Stomach smooth muscle (tissue), 2 donors: ENCODE results near the gene RADX.

Experiments used
- H3K27ac ChIP-seq: one replicate; pipeline ENCODE4 v1.7.0; 2013; ENCODE audit warnings: mild to moderate bottlenecking, low read length, inconsistent platforms
- H3K27me3 ChIP-seq, 2 donors: one replicate each; pipeline ENCODE4 v1.7.0; 2013; ENCODE audit warnings: low read length in 2 of 2; ENCODE audit not compliant: insufficient read depth in 2 of 2, control insufficient read depth in 1 of 2
- H3K36me3 ChIP-seq, 2 donors: one replicate each; pipeline ENCODE4 v1.7.0; 2013; ENCODE audit warnings: low read length in 2 of 2; ENCODE audit not compliant: control insufficient read depth in 2 of 2, insufficient read depth in 2 of 2
- H3K4me1 ChIP-seq: one replicate; pipeline ENCODE4 v1.7.0; 2013; ENCODE audit warnings: low read length; ENCODE audit not compliant: control insufficient read depth, insufficient read depth
- H3K4me3 ChIP-seq, 2 donors: one replicate each; pipeline ENCODE4 v1.7.0; 2013; ENCODE audit warnings: low read length in 2 of 2
- H3K9ac ChIP-seq, 2 donors: one replicate each; pipeline ENCODE4 v1.7.0; 2013; ENCODE audit warnings: low read length in 2 of 2, mild to moderate bottlenecking in 1 of 2
- H3K9me3 ChIP-seq, 2 donors: one replicate each; pipeline ENCODE4 v1.7.0; 2013; ENCODE audit warnings: low read length in 2 of 2; ENCODE audit not compliant: control insufficient read depth in 2 of 2
- donor health status: healthy.
- donor health status: Pancreatic carcinoma.

Gene RADX

GRCh38 chrX:106680716-106681115, 68.9 kb downstream of the RADX start:
- Histone ChIP-seq H3K9me3 (no peaks in the 10 kb centered on the region), H3K36me3 (no peaks in the 10 kb centered on the region), H3K27ac (no peak overlapping the region), H3K9ac (no peak overlapping the region), H3K27me3 (peaks cover 0 to 14% of the 10 kb centered on the region in 2 donors), H3K4me3 (no peak overlapping the region), H3K4me1 (no peaks in the 10 kb centered on the region)

DNA sequence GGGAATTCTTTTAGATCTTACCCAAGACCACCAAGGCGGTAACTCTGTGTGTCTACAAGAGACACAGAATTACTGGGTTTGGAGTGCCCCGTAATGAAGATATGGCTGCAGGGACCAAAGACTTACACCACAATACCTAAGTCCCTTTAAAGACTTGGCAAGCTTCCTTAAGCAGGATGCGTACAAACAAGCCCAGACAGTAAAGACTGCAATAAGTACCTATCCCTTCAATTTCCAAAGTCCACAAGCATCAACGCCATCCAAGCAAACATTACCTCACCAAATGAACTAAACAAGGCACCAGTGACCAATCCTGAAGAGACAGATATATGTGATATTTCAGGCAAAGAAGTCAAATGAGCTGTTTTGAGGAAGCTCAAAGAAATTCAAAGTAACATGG, 72.4 kb downstream of the RADX start:
- no peaks in the 10 kb centered on the region for H3K4me1 ChIP-seq
- no peak overlapping the region for H3K9ac ChIP-seq
- no peaks in the 10 kb centered on the region for H3K36me3 ChIP-seq
- no peaks in the 10 kb centered on the region for H3K9me3 ChIP-seq
- H3K27me3 ChIP-seq: peaks cover 0 to 14% of the 10 kb centered on the region in 2 donors
- H3K27ac ChIP-seq: no peak overlapping the region
- no peak overlapping the region for H3K4me3 ChIP-seq

- Histone ChIP-seq H3K36me3 (no peaks in the 10 kb centered on the region), H3K4me1 (no peaks in the 10 kb centered on the region), H3K27me3 (peaks cover 0 to 6% of the 10 kb centered on the region in 2 donors), H3K4me3 (no peak overlapping the region), H3K9me3 (no peaks in the 10 kb centered on the region), H3K27ac (no peak overlapping the region), H3K9ac (no peak overlapping the region)
Measured at GRCh38 chrX:106692425-106693065, 80.8 kb downstream of the RADX start.

GRCh38 chrX:106696502-106696901, 84.7 kb downstream of the RADX start:
- Histone ChIP-seq H3K36me3 (no peaks in the 10 kb centered on the region), H3K4me1 (no peaks in the 10 kb centered on the region), H3K9ac (no peak overlapping the region), H3K4me3 (no peak overlapping the region), H3K27me3 (peaks cover 0 to 6% of the 10 kb centered on the region in 2 donors), H3K9me3 (no peaks in the 10 kb centered on the region), H3K27ac (no peak overlapping the region)

DNA sequence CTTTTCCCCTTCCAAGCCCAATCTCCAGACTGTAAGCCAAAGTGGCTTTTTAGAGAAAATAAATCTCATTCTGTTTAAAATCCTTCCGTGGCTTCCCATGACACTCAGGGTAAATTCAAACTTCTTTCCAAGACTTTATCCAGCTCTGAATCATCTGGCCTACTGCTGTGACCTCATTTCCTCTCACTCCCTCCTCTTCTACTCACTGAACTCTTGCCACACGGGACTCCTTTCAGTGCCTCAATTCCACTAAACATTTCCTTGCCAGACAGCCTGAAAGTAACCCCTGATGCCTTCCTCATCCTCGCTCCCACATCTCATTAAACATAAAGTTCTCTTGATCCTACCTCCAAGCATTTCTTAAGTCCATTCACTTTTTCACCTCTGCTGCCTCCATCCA, 86.9 kb downstream of the RADX start:
- Histone ChIP-seq H3K9me3 (no peaks in the 10 kb centered on the region), H3K4me1 (no peaks in the 10 kb centered on the region), H3K9ac (no peak overlapping the region), H3K27me3 (peaks cover 0 to 4% of the 10 kb centered on the region in 2 donors), H3K4me3 (no peak overlapping the region), H3K36me3 (no peaks in the 10 kb centered on the region), H3K27ac (no peak overlapping the region)

DNA sequence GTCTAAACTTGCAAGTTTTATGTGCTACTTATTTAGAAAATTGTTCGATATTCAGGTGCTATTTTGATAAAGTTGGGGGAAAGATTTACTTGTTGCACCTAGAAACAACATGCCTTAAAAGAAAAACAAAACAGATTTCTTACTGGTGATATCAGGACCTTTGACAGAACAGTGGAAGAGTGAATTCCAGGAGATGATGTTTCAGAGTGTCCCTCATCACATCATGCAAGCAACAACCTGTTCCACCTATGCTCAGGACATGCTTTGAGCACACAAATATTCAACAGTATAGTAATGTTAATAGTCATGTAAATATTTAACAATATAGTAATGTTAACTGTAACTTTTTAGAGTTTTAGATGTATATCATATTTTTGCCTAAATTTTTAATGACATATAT, 90.9 kb downstream of the RADX start:
- H3K9ac ChIP-seq: no peak overlapping the region
- H3K9me3 ChIP-seq: no peaks in the 10 kb centered on the region
- H3K36me3 ChIP-seq: no peaks in the 10 kb centered on the region
- H3K4me1 ChIP-seq: no peaks in the 10 kb centered on the region
- H3K4me3 ChIP-seq: no peak overlapping the region
- H3K27ac ChIP-seq: no peak overlapping the region
- H3K27me3 ChIP-seq: no peaks in the 10 kb centered on the region

GRCh38 chrX:106706466-106706865, 94.7 kb downstream of the RADX start:
- no peaks in the 10 kb centered on the region for H3K36me3 ChIP-seq
- H3K4me3 ChIP-seq: no peak overlapping the region
- H3K9me3 ChIP-seq: no peaks in the 10 kb centered on the region
- no peak overlapping the region for H3K9ac ChIP-seq
- H3K4me1 ChIP-seq: no peaks in the 10 kb centered on the region
- no peaks in the 10 kb centered on the region for H3K27me3 ChIP-seq
- H3K27ac ChIP-seq: no peak overlapping the region

DNA sequence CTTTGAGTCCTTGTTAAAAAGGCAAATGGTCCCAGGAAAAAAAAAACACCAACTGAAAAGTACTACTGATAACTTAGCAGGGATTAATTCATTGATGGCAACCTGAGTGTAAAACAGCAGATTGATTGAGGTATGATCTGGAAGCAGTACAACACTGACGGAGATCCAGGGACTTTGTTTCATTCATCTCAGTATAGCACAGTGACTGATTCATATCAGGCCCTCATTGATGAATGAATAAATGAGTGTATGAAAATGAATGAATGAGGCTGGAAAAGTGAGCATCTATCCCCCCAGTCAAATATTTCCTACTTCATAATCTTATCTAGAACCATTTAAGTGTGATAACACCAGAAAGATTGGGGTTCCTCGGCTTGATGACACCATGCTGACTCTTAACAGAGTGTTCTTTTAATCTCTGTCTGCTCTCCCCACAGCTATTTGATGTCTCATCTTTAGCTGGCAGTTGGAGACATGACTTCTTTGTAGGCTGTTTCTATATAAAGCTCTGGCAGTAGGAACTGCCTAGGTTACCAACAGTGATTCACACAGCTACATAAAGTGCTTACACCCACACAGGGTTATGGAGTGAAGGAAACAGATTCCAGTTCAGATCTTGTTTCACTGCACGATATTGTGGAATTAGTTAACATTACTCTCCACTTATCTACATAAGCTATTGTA, 96.1 kb downstream of the RADX start:
- Histone ChIP-seq H3K27ac (no peak overlapping the region), H3K4me3 (no peak overlapping the region), H3K27me3 (no peaks in the 10 kb centered on the region), H3K9me3 (no peaks in the 10 kb centered on the region), H3K36me3 (no peaks in the 10 kb centered on the region), H3K9ac (no peak overlapping the region), H3K4me1 (no peaks in the 10 kb centered on the region)

DNA sequence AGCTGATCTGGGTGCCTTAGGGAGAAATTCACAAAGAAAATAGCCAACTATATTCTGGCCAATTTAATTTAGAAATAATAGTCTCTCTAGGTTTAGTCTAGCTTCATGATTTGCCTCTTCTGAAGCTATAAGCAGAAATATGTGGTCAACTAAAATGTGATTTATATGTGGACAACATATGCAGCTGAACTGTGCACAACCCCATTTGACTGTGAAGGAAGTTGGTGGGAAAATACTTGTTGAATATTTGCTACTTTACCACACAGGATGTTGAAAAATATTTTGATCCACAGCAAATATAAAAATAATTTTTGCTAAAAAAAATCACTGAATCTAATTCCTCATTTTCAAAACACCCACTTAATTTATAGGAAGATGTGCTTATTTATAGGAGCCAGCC, 99.0 kb downstream of the RADX start:
- H3K36me3 ChIP-seq: no peaks in the 10 kb centered on the region
- H3K4me1 ChIP-seq: no peaks in the 10 kb centered on the region
- no peak overlapping the region for H3K4me3 ChIP-seq
- H3K27ac ChIP-seq: no peak overlapping the region
- H3K9ac ChIP-seq: no peak overlapping the region
- no peaks in the 10 kb centered on the region for H3K9me3 ChIP-seq
- H3K27me3 ChIP-seq: no peaks in the 10 kb centered on the region

DNA sequence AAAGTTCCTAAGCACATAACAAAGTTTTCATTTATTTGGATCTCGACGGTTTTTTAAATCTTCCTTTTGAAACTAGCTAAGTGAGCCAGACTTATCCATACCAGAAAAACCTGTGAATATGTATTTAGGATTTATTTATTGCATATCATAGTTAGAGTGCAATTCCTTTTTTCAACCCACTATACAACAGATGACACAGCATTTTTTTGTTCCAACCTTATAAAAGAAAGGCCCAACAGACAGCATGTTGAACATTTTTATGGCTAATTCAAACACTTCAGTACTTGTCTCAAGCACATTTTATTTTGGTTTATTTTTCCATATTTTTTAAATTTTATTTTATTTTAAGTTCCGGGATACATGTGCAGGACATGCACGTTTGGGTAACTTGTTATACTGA, 99.6 kb downstream of the RADX start:
- no peak overlapping the region for H3K27ac ChIP-seq
- H3K27me3 ChIP-seq: peaks cover 0 to 2% of the 10 kb centered on the region in 2 donors
- no peak overlapping the region for H3K9ac ChIP-seq
- no peaks in the 10 kb centered on the region for H3K4me1 ChIP-seq
- no peaks in the 10 kb centered on the region for H3K36me3 ChIP-seq
- H3K4me3 ChIP-seq: no peak overlapping the region
- no peaks in the 10 kb centered on the region for H3K9me3 ChIP-seq

GRCh38 chrX:106716004-106716403, 104.2 kb downstream of the RADX start:
- Histone ChIP-seq H3K9ac (no peak overlapping the region), H3K4me3 (no peak overlapping the region), H3K27me3 (peaks cover 0 to 5% of the 10 kb centered on the region in 2 donors), H3K4me1 (no peaks in the 10 kb centered on the region), H3K9me3 (no peaks in the 10 kb centered on the region), H3K36me3 (no peaks in the 10 kb centered on the region), H3K27ac (no peak overlapping the region)
